ENCODE measurements around the gene DBR1.

- TF ChIP-seq YY1 (IDR thresholded peaks at IDR 0.05; ENCODE audit: insufficient read depth, insufficient read length): no peak
- no peak for TF ChIP-seq SUZ12 (IDR thresholded peaks at IDR 0.05; ENCODE audit: extremely low read depth, insufficient read depth, insufficient read length)
- TF ChIP-seq ZNF274 (IDR thresholded peaks at IDR 0.05; ENCODE audit: low read depth, low read length): no peak
Observed at GRCh38 chr3:138135833-138136194, 38.9 kb downstream of the DBR1 start.
